ENCODE measurements around the gene ARMC12.
A peak's percentile ranks its signal among the peaks of the same experiment; 100 is the strongest.

ARMC12 gene

DNA sequence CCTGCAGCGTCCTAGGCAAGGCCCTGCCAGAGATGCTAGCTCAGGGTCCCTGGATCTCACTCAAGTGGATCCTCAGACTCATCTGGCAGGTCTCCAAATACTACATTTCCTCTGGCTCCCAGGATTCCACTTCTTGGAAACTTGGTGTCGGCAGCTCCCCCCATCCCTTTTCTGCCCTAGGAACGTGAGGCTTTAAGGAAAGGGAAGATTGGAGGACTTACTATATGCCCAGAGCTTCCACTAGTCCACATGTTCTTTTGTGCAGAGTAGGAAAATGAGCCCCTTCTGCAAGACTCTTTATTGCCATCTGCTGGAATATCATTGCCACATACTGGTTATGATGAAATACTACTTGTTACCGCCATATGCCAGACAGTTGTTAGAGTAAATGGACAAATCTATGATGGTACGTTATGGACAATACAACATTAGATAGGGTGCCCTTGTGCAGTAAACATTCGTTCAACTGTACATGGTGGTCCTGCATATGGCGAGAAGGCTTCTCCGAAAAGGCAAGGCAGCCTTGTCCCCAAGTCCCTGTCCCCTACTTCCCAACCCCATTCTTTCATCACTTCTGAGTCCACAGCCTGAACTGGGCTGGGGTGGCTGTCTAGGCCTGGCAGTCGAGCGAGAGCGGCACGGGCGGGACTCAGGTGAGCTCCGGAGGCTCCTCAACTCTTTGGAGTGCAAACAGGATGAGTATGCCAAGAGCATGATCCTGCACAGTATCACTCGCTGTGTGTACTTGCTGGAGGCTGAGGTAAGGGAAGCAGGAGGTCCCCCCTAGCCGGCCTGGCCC is 780 bp downstream of the ARMC12 start:
- H3K4me3 ChIP-seq (ENCODE audit: low read depth, low read length) = no peak overlapping the region
- peaks cover 41% of the 10 kb centered on the region for H3K4me1 ChIP-seq (ENCODE audit: control insufficient read depth, insufficient read depth, low read length)
- no peaks in the 10 kb centered on the region for H3K9me3 ChIP-seq (ENCODE audit: control insufficient read depth, insufficient read depth, low read depth, low read length)
- H3K27me3 ChIP-seq (ENCODE audit: control insufficient read depth, insufficient read depth, low read length) = no peaks in the 10 kb centered on the region
- no peak overlapping the region for H3K27ac ChIP-seq (ENCODE audit: low read depth, low read length)
- no peaks in the 10 kb centered on the region for H3K36me3 ChIP-seq (ENCODE audit: control insufficient read depth, insufficient read depth, low read length)
- H3K9ac ChIP-seq (ENCODE audit: low read length) = no peak overlapping the region

DNA sequence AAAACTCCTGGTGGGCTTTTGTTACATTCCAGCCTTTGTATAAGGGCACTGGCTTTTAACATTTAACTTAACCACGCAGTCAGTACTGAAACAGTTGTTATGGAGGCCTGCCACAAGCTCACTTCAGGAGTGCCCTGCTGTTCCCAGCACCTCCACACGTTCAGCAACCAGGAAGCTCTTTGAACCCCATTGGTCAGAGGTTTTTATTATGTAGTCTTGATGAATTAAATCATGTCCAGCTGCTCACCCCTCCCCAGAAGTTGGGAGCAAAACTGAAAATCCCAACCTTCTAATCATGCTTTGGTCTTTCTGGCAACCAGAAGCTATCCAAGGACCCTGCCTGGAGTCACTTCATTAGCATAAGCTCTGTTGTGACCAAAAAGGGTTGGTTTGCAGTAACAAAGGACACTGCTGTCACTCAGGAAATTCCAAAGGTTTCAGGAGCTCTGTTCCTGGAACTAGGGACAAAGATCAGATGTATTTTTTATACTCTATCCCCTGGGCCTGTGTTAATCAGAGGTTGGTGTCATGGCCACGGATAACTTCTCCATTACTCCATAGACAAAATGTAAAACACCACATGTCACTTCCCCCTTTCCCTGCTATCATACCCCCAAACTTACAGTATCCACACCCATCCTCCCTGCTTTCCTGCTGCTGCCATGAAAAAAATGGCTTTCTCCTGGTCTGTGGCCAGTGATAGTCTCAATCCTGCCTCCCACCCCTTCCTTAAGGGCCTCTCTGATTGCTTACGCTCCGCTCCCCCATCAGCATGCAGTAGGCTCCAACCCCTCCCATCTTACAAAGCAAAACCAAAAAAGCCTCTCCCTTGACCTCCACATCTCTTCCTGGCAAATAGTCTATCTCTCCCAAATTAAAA is 3.1 kb downstream of the ARMC12 start:
- peaks cover 42% of the 10 kb centered on the region for H3K4me1 ChIP-seq (ENCODE audit: control insufficient read depth, insufficient read depth, low read length)
- H3K27ac ChIP-seq (ENCODE audit: low read depth, low read length) = peak overlapping the region; percentile 90
- no peaks in the 10 kb centered on the region for H3K9me3 ChIP-seq (ENCODE audit: control insufficient read depth, insufficient read depth, low read depth, low read length)
- H3K9ac ChIP-seq (ENCODE audit: low read length) = peak overlapping the region; percentile 71
- no peaks in the 10 kb centered on the region for H3K36me3 ChIP-seq (ENCODE audit: control insufficient read depth, insufficient read depth, low read length)
- H3K4me3 ChIP-seq (ENCODE audit: low read depth, low read length) = peak overlapping the region; percentile 29; the same call in 1 of the 2 replicates
- no peaks in the 10 kb centered on the region for H3K27me3 ChIP-seq (ENCODE audit: control insufficient read depth, insufficient read depth, low read length)

DNA sequence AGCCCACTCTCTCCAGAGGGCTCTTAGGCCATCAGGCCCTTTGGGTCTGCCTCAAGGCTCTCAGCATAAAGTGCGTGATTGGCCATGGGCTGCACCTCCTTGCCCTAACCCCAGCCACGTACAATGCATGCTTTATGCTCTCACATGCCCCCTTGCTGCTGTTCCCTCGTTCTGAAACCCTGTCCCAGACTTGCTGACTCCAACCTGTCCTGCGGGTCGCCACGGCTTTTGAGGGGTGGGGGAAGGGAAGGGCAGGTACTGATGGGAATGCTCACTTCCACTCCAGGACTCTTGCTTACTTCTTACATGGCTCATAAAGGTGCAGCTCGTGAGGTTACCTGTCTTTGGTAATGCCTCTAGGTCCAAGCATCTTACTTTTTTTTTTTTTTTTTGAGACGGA is 6.0 kb downstream of the ARMC12 start:
- H3K27ac ChIP-seq (ENCODE audit: low read depth, low read length) = no peak overlapping the region

DNA sequence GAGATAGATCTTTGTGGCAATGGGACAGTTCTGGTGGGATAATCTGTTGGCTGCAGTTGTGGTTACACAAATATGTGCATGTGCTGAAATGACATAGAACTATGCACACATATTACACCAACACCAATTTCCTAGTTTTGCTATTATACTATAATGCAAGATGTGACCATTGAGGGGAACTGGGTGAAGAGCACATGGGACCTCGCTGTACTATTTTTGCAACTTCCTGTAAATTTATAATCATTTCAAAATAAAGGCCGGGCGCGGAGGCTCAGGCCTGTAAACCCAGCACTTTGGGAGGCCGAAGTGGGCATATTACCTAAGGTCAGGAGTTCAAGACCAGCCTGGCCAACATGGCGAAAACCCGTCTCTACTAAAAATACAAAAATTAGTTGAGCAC is 8.7 kb downstream of the ARMC12 start:
- no peaks in the 10 kb centered on the region for H3K36me3 ChIP-seq (ENCODE audit: control insufficient read depth, insufficient read depth, low read length)
- H3K27ac ChIP-seq (ENCODE audit: low read depth, low read length) = no peak overlapping the region
- no peak overlapping the region for H3K4me3 ChIP-seq (ENCODE audit: low read depth, low read length)
- H3K9ac ChIP-seq (ENCODE audit: low read length) = no peak overlapping the region
- H3K9me3 ChIP-seq (ENCODE audit: control insufficient read depth, insufficient read depth, low read depth, low read length) = peaks cover 6% of the 10 kb centered on the region
- no peaks in the 10 kb centered on the region for H3K27me3 ChIP-seq (ENCODE audit: control insufficient read depth, insufficient read depth, low read length)
- peaks cover 17% of the 10 kb centered on the region for H3K4me1 ChIP-seq (ENCODE audit: control insufficient read depth, insufficient read depth, low read length)

More for the DNA sequence above, 6.0 kb downstream of the ARMC12 start:
- Histone ChIP-seq H3K4me3 (ENCODE audit: low read depth, low read length) (no peak overlapping the region), H3K27me3 (ENCODE audit: control insufficient read depth, insufficient read depth, low read length) (no peaks in the 10 kb centered on the region), H3K9me3 (ENCODE audit: control insufficient read depth, insufficient read depth, low read depth, low read length) (peaks cover 3% of the 10 kb centered on the region), H3K4me1 (ENCODE audit: control insufficient read depth, insufficient read depth, low read length) (peaks cover 37% of the 10 kb centered on the region), H3K9ac (ENCODE audit: low read length) (no peak overlapping the region), H3K36me3 (ENCODE audit: control insufficient read depth, insufficient read depth, low read length) (no peaks in the 10 kb centered on the region)

DNA sequence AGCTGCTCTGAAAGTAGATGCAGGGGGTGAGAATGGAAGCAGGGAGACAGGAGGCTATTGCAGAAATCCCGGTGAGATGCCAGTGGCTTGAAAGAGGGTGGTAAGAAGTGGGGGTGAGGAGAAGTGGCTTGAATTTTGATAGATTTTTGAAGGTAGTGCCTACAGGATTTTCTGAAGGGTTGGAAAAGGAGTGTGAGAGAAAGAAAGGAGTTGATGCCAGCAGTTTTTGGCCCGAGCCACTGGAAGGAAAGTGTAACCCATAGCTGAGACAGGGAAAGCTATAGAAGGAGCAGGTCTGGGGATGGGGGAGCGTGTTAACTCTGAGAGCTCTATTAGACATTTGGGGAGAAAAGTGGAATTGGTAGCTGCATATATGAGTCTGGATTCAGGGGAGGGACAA is 9.7 kb downstream of the ARMC12 start:
- no peak overlapping the region for H3K4me3 ChIP-seq (ENCODE audit: low read depth, low read length)
- peaks cover 6% of the 10 kb centered on the region for H3K9me3 ChIP-seq (ENCODE audit: control insufficient read depth, insufficient read depth, low read depth, low read length)
- H3K9ac ChIP-seq (ENCODE audit: low read length) = no peak overlapping the region
- peaks cover 9% of the 10 kb centered on the region for H3K4me1 ChIP-seq (ENCODE audit: control insufficient read depth, insufficient read depth, low read length)
- H3K27me3 ChIP-seq (ENCODE audit: control insufficient read depth, insufficient read depth, low read length) = no peaks in the 10 kb centered on the region
- H3K36me3 ChIP-seq (ENCODE audit: control insufficient read depth, insufficient read depth, low read length) = no peaks in the 10 kb centered on the region
- no peak overlapping the region for H3K27ac ChIP-seq (ENCODE audit: low read depth, low read length)

DNA sequence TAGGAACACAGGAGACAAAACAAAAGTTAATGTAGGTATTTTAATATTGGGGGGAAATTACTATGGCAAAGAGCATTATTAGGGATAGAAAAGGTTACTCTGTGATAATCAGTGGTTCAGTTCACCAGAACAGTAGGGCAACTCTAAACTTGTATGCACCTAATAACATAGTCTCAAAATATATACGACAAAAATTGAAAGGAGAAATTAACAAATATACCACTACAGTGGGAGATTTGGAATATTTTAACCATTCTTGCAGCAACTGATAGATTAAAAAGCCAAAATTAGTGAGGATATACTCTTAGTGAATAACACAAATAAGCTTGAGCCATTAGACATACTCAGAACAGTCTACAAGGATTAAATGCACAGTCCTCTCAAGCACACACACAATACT is 11.0 kb downstream of the ARMC12 start:
- H3K4me3 ChIP-seq (ENCODE audit: low read depth, low read length) = no peak overlapping the region
- H3K9me3 ChIP-seq (ENCODE audit: control insufficient read depth, insufficient read depth, low read depth, low read length) = peaks cover 6% of the 10 kb centered on the region

DNA sequence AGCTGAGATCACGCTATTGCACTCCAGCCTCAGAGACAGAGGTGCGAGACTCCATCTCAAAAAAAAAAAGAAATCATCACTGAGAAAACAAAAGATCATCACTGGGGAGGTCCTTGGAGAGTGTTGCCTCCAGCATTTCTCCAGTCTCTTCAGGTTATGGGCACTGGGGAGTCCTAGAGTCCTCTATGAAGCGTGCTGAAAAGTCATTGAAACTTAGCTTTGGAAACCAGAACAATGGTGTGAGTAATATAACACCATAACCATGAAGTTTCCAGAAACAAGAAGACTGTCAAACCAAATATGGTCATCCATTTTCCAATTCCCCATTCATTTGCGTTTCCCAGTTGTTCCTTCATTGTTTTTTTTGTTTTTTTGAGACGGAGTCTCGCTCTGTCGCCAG is 13.7 kb downstream of the ARMC12 start:
- no peaks in the 10 kb centered on the region for H3K36me3 ChIP-seq (ENCODE audit: control insufficient read depth, insufficient read depth, low read length)
- H3K4me3 ChIP-seq (ENCODE audit: low read depth, low read length) = no peak overlapping the region
- no peak overlapping the region for H3K27ac ChIP-seq (ENCODE audit: low read depth, low read length)
- H3K9me3 ChIP-seq (ENCODE audit: control insufficient read depth, insufficient read depth, low read depth, low read length) = peaks cover 6% of the 10 kb centered on the region
- no peaks in the 10 kb centered on the region for H3K27me3 ChIP-seq (ENCODE audit: control insufficient read depth, insufficient read depth, low read length)
- H3K4me1 ChIP-seq (ENCODE audit: control insufficient read depth, insufficient read depth, low read length) = peaks cover 16% of the 10 kb centered on the region
- H3K9ac ChIP-seq (ENCODE audit: low read length) = no peak overlapping the region

More for the DNA sequence above, 11.0 kb downstream of the ARMC12 start:
- Histone ChIP-seq H3K27ac (ENCODE audit: low read depth, low read length) (no peak overlapping the region), H3K27me3 (ENCODE audit: control insufficient read depth, insufficient read depth, low read length) (no peaks in the 10 kb centered on the region), H3K36me3 (ENCODE audit: control insufficient read depth, insufficient read depth, low read length) (no peaks in the 10 kb centered on the region), H3K4me1 (ENCODE audit: control insufficient read depth, insufficient read depth, low read length) (peaks cover 4% of the 10 kb centered on the region), H3K9ac (ENCODE audit: low read length) (no peak overlapping the region)

DNA sequence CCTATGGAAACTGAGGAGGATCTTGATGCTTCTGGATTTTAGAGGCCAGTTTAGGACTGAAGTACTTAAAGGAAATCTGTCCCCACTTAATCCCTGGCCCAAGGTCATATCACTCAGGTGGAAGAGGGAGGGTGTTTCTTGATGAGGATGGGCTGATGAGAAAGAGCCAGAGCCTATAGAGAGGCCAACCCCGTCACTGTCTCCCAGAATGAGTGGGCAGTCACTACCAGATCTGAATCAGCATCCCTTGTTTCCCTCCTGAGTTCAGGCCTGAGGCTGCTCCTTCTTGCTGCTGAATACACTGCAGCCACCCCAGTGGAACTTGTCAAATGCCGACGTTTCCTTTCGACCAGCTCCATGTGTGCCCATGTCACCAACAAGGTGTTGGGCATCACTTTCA is 14.8 kb downstream of the ARMC12 start:
- H3K4me1 ChIP-seq (ENCODE audit: control insufficient read depth, insufficient read depth, low read length) = peaks cover 18% of the 10 kb centered on the region
- no peaks in the 10 kb centered on the region for H3K36me3 ChIP-seq (ENCODE audit: control insufficient read depth, insufficient read depth, low read length)
- H3K27me3 ChIP-seq (ENCODE audit: control insufficient read depth, insufficient read depth, low read length) = no peaks in the 10 kb centered on the region
- H3K27ac ChIP-seq (ENCODE audit: low read depth, low read length) = no peak overlapping the region
- H3K9me3 ChIP-seq (ENCODE audit: control insufficient read depth, insufficient read depth, low read depth, low read length) = peaks cover 6% of the 10 kb centered on the region
- H3K9ac ChIP-seq (ENCODE audit: low read length) = no peak overlapping the region
- no peak overlapping the region for H3K4me3 ChIP-seq (ENCODE audit: low read depth, low read length)

DNA sequence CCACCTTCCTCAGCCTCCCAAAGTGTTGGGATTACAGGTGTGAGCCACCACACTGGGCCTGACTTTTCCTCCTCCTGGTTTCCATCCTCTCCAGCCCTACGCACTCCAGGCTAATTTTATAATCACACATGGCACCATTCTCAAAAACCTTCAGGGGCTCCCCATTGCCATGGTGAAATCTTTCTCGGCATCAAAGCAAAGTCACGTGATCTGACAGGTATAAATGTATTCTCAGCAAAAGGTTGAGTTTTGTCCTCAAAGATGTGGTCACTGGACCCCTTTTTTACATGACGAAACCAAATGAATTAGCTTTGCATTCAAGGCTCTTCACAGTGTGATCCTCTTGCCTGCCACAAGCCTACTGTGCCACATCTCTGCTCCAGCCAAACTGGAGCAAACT is 15.5 kb downstream of the ARMC12 start:
- Histone ChIP-seq H3K27me3 (ENCODE audit: control insufficient read depth, insufficient read depth, low read length) (no peaks in the 10 kb centered on the region), H3K4me1 (ENCODE audit: control insufficient read depth, insufficient read depth, low read length) (peaks cover 18% of the 10 kb centered on the region), H3K4me3 (ENCODE audit: low read depth, low read length) (no peak overlapping the region), H3K36me3 (ENCODE audit: control insufficient read depth, insufficient read depth, low read length) (no peaks in the 10 kb centered on the region), H3K27ac (ENCODE audit: low read depth, low read length) (no peak overlapping the region), H3K9ac (ENCODE audit: low read length) (no peak overlapping the region), H3K9me3 (ENCODE audit: control insufficient read depth, insufficient read depth, low read depth, low read length) (peaks cover 6% of the 10 kb centered on the region)

DNA sequence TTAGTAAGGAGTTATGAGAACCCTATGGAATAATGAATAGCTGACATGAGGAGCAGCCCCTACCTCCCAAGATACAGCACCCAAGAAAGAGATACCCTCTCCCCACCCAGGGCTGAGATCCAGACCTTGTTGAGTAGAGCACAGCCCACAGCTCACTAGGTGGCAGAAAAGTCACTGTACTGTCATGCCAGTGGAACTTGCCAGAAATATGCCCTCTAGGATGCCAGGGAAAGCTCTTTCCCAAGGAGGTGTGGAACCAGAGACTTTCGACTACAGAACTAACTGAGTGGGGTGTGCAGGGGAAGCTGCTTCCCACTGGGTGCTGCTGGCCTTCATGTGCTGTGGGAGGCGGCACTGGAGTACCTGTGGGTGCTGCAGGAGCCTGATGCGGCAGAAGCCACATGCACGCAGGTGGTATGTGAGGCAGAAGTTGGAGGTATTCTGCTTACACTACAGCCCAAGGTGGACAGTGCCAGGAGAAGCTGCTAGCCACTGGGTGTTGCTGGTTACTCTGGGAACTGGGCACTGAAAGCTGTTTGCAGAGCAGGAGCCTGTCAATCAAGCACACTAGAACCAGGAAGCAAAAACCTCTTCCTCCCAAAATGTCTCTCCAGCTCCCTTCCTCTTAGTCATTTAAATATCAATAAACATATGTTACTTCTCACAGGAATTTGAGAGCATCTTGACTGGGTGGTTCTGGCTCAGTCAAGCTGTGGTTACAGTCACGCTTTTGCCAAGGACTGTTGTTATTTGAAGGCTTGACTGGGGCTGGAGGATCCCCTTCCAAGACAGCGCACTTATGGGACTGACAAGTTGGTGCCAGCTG is 17.8 kb downstream of the ARMC12 start:
- peaks cover 22% of the 10 kb centered on the region for H3K4me1 ChIP-seq (ENCODE audit: control insufficient read depth, insufficient read depth, low read length)
- H3K27ac ChIP-seq (ENCODE audit: low read depth, low read length) = no peak overlapping the region
- H3K9ac ChIP-seq (ENCODE audit: low read length) = no peak overlapping the region
- no peaks in the 10 kb centered on the region for H3K9me3 ChIP-seq (ENCODE audit: control insufficient read depth, insufficient read depth, low read depth, low read length)
- no peaks in the 10 kb centered on the region for H3K27me3 ChIP-seq (ENCODE audit: control insufficient read depth, insufficient read depth, low read length)
- no peaks in the 10 kb centered on the region for H3K36me3 ChIP-seq (ENCODE audit: control insufficient read depth, insufficient read depth, low read length)
- no peak overlapping the region for H3K4me3 ChIP-seq (ENCODE audit: low read depth, low read length)

All from HUES6 (cell line).